SK-N-SH treated with all-trans-retinoic acid at 6 μM for 48 hours (cell line): ENCODE results near the gene SLC19A1.

ENCODE experiments used
- ATAC-seq: fragments of 200-7000 bp; cut with Tn5 transposase; 3 replicates; pipeline ENCODE4 v1.9.1; 2020; ENCODE audit warnings: mild to moderate bottlenecking, moderate library complexity
- ARNTL ChIP-seq: fragments of 450-650 bp; formaldehyde crosslinking; IDR thresholded peaks from 2 replicates; pipeline ENCODE4 v1.5.0; 2020; ENCODE audit warnings: low read depth, mild to moderate bottlenecking, moderate library complexity, borderline replicate concordance
- BACH2 ChIP-seq: fragments of 250-450 bp; sonication (Bioruptor Pico); IDR thresholded peaks from 2 replicates; pipeline ENCODE4 v1.9.0; 2021; ENCODE audit warnings: mild to moderate bottlenecking, borderline replicate concordance
- CREB5 ChIP-seq: fragments of 250-450 bp; sonication (Bioruptor Pico); IDR thresholded peaks from 2 replicates; pipeline ENCODE4 v1.5.1; 2020; ENCODE audit warnings: low read depth, mild to moderate bottlenecking, moderate library complexity
- CSDC2 ChIP-seq: fragments of 250-450 bp; sonication (Bioruptor Pico); IDR thresholded peaks from 2 replicates; pipeline ENCODE4 v1.5.0; 2020; ENCODE audit warnings: mild to moderate bottlenecking, moderate library complexity
- CSRNP3 ChIP-seq: fragments of 250-450 bp; sonication (Bioruptor Pico); IDR thresholded peaks from 2 replicates; pipeline ENCODE4 v1.5.1; 2021; ENCODE audit warnings: mild to moderate bottlenecking, moderate library complexity
- ISL1 ChIP-seq: fragments of 250-450 bp; sonication (Bioruptor Pico); IDR thresholded peaks from 2 replicates; pipeline ENCODE4 v2.1.2; 2022; ENCODE audit warnings: mild to moderate bottlenecking, moderate library complexity
- OSR1 ChIP-seq: fragments of 250-450 bp; sonication (Bioruptor Pico); IDR thresholded peaks from 2 replicates; pipeline ENCODE4 v1.8.0; 2022; ENCODE audit warnings: moderate library complexity, mild to moderate bottlenecking, inconsistent platforms
- POU6F1 ChIP-seq: fragments of 250-450 bp; sonication (Bioruptor Pico); IDR thresholded peaks from 2 replicates; pipeline ENCODE4 v1.8.0; 2021; ENCODE audit warnings: low read depth, mild to moderate bottlenecking, moderate library complexity, borderline replicate concordance
- PPARA ChIP-seq: fragments of 250-450 bp; sonication (Bioruptor Pico); IDR thresholded peaks from 2 replicates; pipeline ENCODE4 v1.5.0; 2020; ENCODE audit warnings: mild to moderate bottlenecking, borderline replicate concordance
- RARB ChIP-seq: fragments of 250-450 bp; sonication (Bioruptor Pico); IDR thresholded peaks from 2 replicates; pipeline ENCODE4 v1.8.0; 2021; ENCODE audit warnings: mild to moderate bottlenecking, moderate library complexity
- TOX ChIP-seq: fragments of 250-450 bp; sonication (Bioruptor Pico); IDR thresholded peaks from 2 replicates; pipeline ENCODE4 v1.8.0; 2021; ENCODE audit warnings: mild to moderate bottlenecking, moderate library complexity, borderline replicate concordance
- TSHZ2 ChIP-seq: fragments of 250-450 bp; sonication (Bioruptor Pico); IDR thresholded peaks from 2 replicates; pipeline ENCODE4 v1.5.0; 2020; ENCODE audit warnings: mild to moderate bottlenecking, moderate library complexity
- ZC3H10 ChIP-seq: fragments of 250-450 bp; sonication (Bioruptor Pico); IDR thresholded peaks from 2 replicates; pipeline ENCODE4 v1.5.1; 2021; ENCODE audit warnings: mild to moderate bottlenecking, moderate library complexity
- ZFP3 ChIP-seq: fragments of 250-450 bp; sonication (Bioruptor Pico); IDR thresholded peaks from 2 replicates; pipeline ENCODE4 v1.5.0; 2020; ENCODE audit warnings: mild to moderate bottlenecking, moderate library complexity
- ZFP30 ChIP-seq: fragments of 450-650 bp; formaldehyde crosslinking; IDR thresholded peaks from 2 replicates; pipeline ENCODE4 v1.5.0; 2022; ENCODE audit warnings: mild to moderate bottlenecking, moderate library complexity

SLC19A1 gene

GRCh38 chr21:45537746-45538291, 4.4 kb downstream of the SLC19A1 start:
- TF ChIP-seq CSRNP3 (CRISPR knock-in tag) (no peak), BACH2 (CRISPR knock-in tag) (no peak), RARB (CRISPR knock-in tag) (no peak), ARNTL (no peak), ISL1 (CRISPR knock-in tag) (no peak), CSDC2 (CRISPR knock-in tag) (no peak), CREB5 (no peak), OSR1 (CRISPR knock-in tag) (no peak), ZC3H10 (no peak), TSHZ2 (CRISPR knock-in tag) (no peak), POU6F1 (CRISPR knock-in tag) (no peak)
- ATAC-seq: no peak

GRCh38 chr21:45537111-45537745, 5.0 kb downstream of the SLC19A1 start:
- no peak for ATAC-seq
- TF ChIP-seq ZC3H10: no peak

GRCh38 chr21:45536301-45537081, 5.7 kb downstream of the SLC19A1 start:
- TF ChIP-seq RARB (CRISPR knock-in tag) (no peak), ZFP3 (CRISPR knock-in tag) (no peak), TSHZ2 (CRISPR knock-in tag) (no peak), TOX (no peak), ISL1 (CRISPR knock-in tag) (no peak), ARNTL (no peak), PPARA (no peak)
- ATAC-seq: no peak

- no peak for ATAC-seq
- TF ChIP-seq ZFP30 (CRISPR knock-in tag) (no peak), TSHZ2 (CRISPR knock-in tag) (no peak), ARNTL (no peak), ZC3H10 (no peak), ZFP3 (CRISPR knock-in tag) (no peak), CSRNP3 (CRISPR knock-in tag) (no peak), CSDC2 (CRISPR knock-in tag) (no peak)
Observed at GRCh38 chr21:45535341-45536081, 6.7 kb downstream of the SLC19A1 start.
